Brain microvascular endothelial cell (primary cell): ENCODE measurements around the gene DDX49.
A peak's percentile ranks its signal among the peaks of the same experiment; 100 is the strongest.

Experiments used
- DNase-seq: peaks from one replicate; pipeline ENCODE4 v3.0.0-alpha.2; 2020
- H3K27ac ChIP-seq: fragments of 250-450 bp; sonication (Bioruptor Pico); 2 replicates; pipeline ENCODE4 v1.5.1; 2020; ENCODE audit warnings: mild to moderate bottlenecking, moderate library complexity
- H3K27me3 ChIP-seq: fragments of 250-450 bp; sonication (Bioruptor Pico); replicated peaks from 2 replicates; pipeline ENCODE4 v1.5.1; 2020; ENCODE audit warnings: mild to moderate bottlenecking
- H3K36me3 ChIP-seq: fragments of 250-450 bp; sonication (Bioruptor Pico); replicated peaks from 2 replicates; pipeline ENCODE4 v1.5.1; 2020; ENCODE audit warnings: mild to moderate bottlenecking
- H3K4me3 ChIP-seq: 2 replicates; pipeline ENCODE4 v1.5.1; 2011; ENCODE audit warnings: low read depth, mild to moderate bottlenecking, control low read depth, low read length, moderate library complexity
- in situ Hi-C: cut with HindIII; loops from 2 replicates; pipeline ENCODE4 v1.10.0; 2017; ENCODE audit warnings: low sequenced_read_pairs, low pct_ligation_motif_present
- TF ChIP-seq, protein P1 (sequence below): IDR thresholded peaks from 2 replicates; pipeline ENCODE4 v1.5.1; 2011; ENCODE audit warnings: low read depth, mild to moderate bottlenecking, moderate library complexity, low read length, control low read depth, inconsistent platforms; ENCODE audit errors: missing control alignments

DDX49 gene

DNA sequence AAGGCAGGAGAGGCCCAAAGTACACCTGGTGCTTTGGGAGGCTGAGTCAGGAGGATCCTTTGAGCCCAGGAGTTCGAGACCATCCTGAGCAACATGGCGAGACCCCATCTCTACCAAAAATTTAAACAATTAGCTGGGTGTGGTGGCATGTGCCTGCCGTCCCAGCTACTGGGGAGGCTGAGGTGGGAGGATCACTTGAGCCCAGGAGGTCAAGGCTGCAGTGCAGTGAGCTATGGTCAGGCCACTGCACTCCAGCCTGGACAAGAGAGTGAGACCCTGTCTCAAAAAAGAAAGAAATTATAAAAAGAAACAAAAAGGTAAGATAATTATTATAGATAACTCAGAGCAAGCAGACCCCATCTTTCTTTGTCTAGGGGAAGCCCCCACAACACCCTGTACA, 19.6 kb downstream of the DDX49 start:
- in situ Hi-C loops = no loop called here
- Histone ChIP-seq H3K36me3 (peaks cover 10% of the 10 kb centered on the region), H3K4me3 (no peak overlapping the region), H3K27me3 (no peaks in the 10 kb centered on the region), H3K27ac (no peak overlapping the region)
- no peak for DNase-seq
- TF ChIP-seq, protein P1, sequence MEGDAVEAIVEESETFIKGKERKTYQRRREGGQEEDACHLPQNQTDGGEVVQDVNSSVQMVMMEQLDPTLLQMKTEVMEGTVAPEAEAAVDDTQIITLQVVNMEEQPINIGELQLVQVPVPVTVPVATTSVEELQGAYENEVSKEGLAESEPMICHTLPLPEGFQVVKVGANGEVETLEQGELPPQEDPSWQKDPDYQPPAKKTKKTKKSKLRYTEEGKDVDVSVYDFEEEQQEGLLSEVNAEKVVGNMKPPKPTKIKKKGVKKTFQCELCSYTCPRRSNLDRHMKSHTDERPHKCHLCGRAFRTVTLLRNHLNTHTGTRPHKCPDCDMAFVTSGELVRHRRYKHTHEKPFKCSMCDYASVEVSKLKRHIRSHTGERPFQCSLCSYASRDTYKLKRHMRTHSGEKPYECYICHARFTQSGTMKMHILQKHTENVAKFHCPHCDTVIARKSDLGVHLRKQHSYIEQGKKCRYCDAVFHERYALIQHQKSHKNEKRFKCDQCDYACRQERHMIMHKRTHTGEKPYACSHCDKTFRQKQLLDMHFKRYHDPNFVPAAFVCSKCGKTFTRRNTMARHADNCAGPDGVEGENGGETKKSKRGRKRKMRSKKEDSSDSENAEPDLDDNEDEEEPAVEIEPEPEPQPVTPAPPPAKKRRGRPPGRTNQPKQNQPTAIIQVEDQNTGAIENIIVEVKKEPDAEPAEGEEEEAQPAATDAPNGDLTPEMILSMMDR = no peak

DNA sequence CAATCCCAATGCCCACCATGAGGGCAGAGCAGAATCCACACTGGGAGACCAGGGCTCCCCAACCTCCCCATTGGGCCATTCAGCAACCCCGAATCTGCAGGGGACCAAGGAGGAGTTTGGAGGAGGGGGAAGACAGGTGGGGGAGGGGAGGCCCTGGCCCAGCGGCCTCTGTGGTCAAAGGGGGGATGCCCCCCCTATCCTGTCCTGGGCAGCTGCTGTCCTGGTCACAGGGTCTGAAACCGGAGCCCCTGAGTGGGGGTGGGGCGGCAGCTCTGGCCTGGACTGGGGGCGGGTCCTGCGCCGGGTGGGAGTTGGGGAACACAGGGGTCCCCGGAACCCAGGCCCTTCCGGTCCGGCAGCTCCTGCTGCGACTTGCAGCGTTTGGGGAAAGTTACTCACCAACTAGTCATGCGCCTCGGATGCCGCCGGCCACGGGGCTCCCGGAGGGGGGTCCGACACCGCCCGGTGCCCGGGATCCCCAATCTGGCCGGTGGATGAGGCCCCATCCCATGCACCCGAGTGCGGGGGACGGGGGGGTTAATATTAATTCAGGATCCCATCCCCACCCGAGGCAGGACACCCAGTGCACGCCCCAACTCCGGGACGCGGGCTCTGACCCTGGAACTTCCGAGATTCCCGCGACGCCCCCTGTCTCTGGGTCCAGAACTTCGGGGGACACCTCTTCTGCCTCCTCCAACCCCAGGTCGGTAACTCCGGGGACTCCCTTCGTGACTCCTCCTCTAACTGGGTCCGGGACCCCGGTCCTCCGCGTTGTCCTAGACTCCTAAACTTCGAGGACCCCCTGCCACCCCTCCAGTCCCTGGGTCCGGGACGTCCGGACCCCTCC, 20.6 kb downstream of the DDX49 start:
- TF ChIP-seq, protein P1 = peak; percentile 17
- no peak for DNase-seq
- peak overlapping the region; percentile 19 for H3K27ac ChIP-seq
- H3K27me3 ChIP-seq = no peaks in the 10 kb centered on the region
- peak overlapping the region; percentile 84 for H3K4me3 ChIP-seq
- H3K36me3 ChIP-seq = peaks cover 8% of the 10 kb centered on the region
- in situ Hi-C loops = no loop called here

DNA sequence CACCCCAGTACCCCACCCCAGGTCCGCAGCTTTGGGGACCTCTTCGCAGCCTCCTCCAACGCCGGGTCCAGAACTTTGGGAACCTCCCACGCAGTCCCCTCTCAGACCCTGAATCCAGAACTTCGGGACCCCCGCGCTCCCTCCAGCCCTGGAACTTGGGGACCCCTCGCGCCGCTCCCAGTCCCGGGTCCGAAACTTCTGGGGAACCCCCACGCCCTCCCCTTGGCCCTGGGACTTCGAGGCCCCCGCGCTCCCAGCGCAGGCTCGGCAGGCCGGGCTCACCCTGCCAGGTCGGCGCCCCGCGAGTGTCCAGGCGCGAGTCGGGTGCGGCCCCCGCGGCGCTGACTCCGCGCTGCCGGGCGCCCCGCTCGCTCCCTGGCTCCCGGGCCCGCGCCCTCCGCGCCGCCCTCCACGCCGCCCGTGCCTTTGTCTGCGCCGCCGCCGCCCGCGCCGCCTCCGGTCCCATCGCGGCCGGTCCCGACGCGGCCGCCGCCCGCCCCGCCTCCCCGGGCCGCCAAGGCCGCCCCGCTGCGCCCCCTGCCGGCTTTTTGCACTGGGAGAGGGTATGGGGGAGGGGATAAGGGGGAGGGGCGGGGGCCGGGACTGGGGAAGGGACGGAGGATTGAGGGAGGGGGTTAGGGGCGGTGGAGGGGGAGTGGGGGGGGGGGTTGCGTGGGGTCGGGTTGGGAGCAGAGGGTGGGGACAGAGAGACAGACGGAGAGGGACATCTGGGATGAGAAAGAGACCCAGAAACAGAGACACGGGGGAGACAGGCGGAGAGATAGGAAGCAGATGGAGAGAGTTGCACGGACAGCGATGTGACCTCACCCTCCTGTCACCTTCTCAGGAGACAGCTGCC, 21.5 kb downstream of the DDX49 start, which contains the start of gene HOMER3:
HOMER3 (minus strand) TSS at position 449 of the 859 bp plus-strand sequence. CDS start 2,235 bp downstream, outside the sequence.
- Histone ChIP-seq H3K4me3 (peak within 1 kb of the TSS; percentile 84), H3K27me3 (no peaks in the 10 kb centered on the region), H3K36me3 (peaks cover 1% of the 10 kb centered on the region), H3K27ac (peak within 1 kb of the TSS; percentile 19)
- peak; percentile 29 for DNase-seq
- TF ChIP-seq, protein P1 = peak; percentile 56
- in situ Hi-C loops = no loop called here

DNA sequence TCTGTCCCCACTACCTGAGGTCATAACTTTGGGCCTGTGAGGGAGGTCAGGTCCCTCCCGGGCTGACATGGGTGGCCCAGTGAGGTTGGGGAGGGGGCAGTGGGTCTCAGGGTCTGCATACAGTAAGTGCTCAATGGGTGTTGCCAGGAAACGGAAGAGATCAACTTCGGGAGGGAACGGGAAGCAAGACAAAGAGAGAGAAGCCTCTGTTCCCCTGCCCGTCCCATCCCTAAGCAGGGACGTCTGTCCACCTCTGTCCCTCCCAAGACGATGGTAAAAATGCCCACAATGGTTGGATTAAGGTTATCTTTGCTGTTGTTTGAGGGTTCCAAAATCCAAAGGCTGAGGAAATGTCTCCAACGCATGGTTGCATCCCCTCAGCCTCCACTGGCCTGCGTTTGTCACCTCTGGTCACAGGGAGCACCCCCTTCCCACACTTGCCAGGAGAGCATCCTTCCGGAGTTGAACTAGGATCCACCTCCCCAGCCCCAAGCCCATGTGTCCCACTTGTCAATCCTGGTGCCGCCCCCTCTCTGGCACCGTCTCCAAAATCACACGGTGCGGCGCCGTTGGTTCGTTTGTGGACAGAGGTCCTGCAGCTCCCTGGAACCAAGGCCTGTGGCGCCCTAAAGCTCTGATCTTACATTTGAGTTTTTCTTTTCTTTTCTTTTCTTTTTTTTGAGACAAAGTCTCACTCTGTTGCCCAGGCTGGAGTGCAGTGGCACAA, 22.3 kb downstream of the DDX49 start:
- TF ChIP-seq, protein P1 = no peak
- no peak for DNase-seq
- H3K27ac ChIP-seq = no peak overlapping the region
- no peaks in the 10 kb centered on the region for H3K27me3 ChIP-seq
- no peaks in the 10 kb centered on the region for H3K36me3 ChIP-seq
- in situ Hi-C loops = no loop called here
- H3K4me3 ChIP-seq = peak overlapping the region; percentile 32

DNA sequence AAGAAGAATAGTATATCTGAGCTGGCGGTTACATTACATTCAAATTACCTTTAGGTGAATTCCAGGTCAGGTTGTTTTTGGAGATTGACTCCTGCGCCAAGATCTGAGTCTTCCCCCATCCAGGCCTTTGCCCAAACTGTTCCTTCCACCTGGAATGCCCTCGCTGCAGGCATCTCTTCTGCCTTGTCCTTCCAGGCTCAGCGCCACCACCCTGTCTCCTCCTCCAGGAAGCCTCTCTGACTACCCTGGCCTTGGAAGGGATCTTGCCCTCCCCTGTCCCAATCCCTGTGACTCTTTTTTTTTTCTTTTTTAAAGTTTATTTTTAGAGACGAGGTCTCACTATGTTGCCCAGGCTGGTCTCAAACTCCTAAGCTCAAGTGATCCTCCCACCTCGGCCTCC, 23.2 kb downstream of the DDX49 start:
- in situ Hi-C loops = no loop called here
- H3K27me3 ChIP-seq = no peaks in the 10 kb centered on the region
- H3K36me3 ChIP-seq = no peaks in the 10 kb centered on the region
- no peak for DNase-seq
- TF ChIP-seq, protein P1 = no peak
- H3K4me3 ChIP-seq = no peak overlapping the region
- no peak overlapping the region for H3K27ac ChIP-seq
